HG02870 (cell line): Measurements from ENCODE around the gene TNS3.

Experiments
- ATAC-seq: cut with Tn5 transposase; IDR thresholded peaks from one replicate; pipeline ENCODE4 v1.9.1; 2021; ENCODE audit warnings: mild to moderate bottlenecking, moderate library complexity; ENCODE audit not compliant: unreplicated experiment

The TNS3 gene

GRCh38 chr7:47336472-47337425 is 245.2 kb downstream of the TNS3 start:
- ATAC-seq, result no peak

- no peak for ATAC-seq
These were observed 246.1 kb downstream of the TNS3 start for GRCh38 chr7:47335557-47336471.

GRCh38 chr7:47335071-47335470 is 246.8 kb downstream of the TNS3 start:
- no peak for ATAC-seq

- no peak for ATAC-seq
These were observed 248.0 kb downstream of the TNS3 start for GRCh38 chr7:47333959-47334358.

- no peak for ATAC-seq
These were observed 248.4 kb downstream of the TNS3 start for GRCh38 chr7:47333554-47333887.

GRCh38 chr7:47332681-47333553 is 249.0 kb downstream of the TNS3 start:
- no peak for ATAC-seq

GRCh38 chr7:47332213-47332612 is 249.7 kb downstream of the TNS3 start:
- no peak for ATAC-seq

GRCh38 chr7:47331179-47331565 is 250.7 kb downstream of the TNS3 start:
- ATAC-seq, result no peak

- ATAC-seq, result no peak
These were observed 251.2 kb downstream of the TNS3 start for GRCh38 chr7:47330561-47331178.

- no peak for ATAC-seq
These were observed 251.9 kb downstream of the TNS3 start for GRCh38 chr7:47330026-47330425.

- no peak for ATAC-seq
These were observed 252.5 kb downstream of the TNS3 start for GRCh38 chr7:47329320-47329926.

GRCh38 chr7:47328392-47329319 is 253.3 kb downstream of the TNS3 start:
- ATAC-seq, result no peak

GRCh38 chr7:47327698-47328391 is 254.1 kb downstream of the TNS3 start:
- ATAC-seq, result no peak

- ATAC-seq, result no peak
These were observed 254.6 kb downstream of the TNS3 start for GRCh38 chr7:47327346-47327697.

- ATAC-seq, result no peak
These were observed 255.1 kb downstream of the TNS3 start for GRCh38 chr7:47326808-47327207.

- no peak for ATAC-seq
These were observed 255.7 kb downstream of the TNS3 start for GRCh38 chr7:47326220-47326619.

- no peak for ATAC-seq
These were observed 256.6 kb downstream of the TNS3 start for GRCh38 chr7:47325337-47325736.

- ATAC-seq, result no peak
These were observed 258.0 kb downstream of the TNS3 start for GRCh38 chr7:47323904-47324303.
